Activated CD4-positive, alpha-beta T cell treated with anti-CD3 and anti-CD28 coated beads, Interleukin-10, Interleukin-2, amounts not matched to agents 100 ng/mL and 50 ng/mL, durations not matched to agents 16 hours and 8 hours (primary cell): Measurements from ENCODE around the gene CFAP91.

Experiments used
- DNase-seq: peaks from one replicate; pipeline ENCODE4 v3.0.0-alpha.2; 2020

CFAP91 gene

DNA sequence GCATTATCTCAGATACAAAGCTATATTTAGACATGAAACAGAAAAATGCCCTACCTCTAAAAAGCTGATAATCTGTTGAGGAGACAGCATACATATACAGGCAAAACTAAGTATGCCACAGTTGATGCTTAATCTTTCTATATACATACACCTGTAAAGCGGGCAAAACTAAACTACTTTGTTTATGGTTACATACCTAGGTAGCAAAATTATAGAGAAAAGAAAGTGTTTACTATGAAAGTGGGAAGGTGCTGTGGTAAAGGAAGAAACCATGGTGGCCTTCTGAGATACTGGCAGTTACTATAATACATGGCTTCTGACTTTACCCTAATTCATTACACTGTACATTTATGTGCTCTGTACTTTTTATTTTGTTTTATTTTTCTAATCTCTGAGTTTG is 43.1 kb downstream of the CFAP91 start:
- DNase-seq, result no peak

- no peak for DNase-seq
Measured at GRCh38 chr3:119746423-119746822, 43.6 kb downstream of the CFAP91 start.

DNA sequence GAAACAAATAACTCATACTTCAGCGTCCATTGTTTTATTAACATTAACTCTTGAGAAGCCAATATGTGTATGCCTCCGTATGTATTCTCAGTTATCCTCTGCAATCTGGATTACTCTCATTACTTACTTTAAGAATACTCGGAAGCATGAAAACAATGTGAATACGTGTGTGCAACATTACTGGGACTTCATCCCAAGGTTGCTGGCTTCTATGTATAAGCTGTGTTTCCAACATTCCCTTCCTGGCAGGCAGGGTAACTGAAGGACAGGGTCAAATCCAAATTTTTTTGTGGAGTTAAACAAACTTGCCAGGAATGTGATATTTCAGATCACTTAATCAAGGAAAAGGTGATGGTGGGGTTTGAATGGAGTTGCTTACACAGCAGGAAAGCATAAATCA is 44.5 kb downstream of the CFAP91 start:
- no peak for DNase-seq

GRCh38 chr3:119748991-119749390 is 46.2 kb downstream of the CFAP91 start:
- DNase-seq, result no peak

- DNase-seq, result no peak
Measured at GRCh38 chr3:119751423-119751822, 48.6 kb downstream of the CFAP91 start.
